CD4-positive, alpha-beta T cell treated with Interleukin-4 for 4 hours (primary cell): ENCODE results near the gene STBD1.
"Not testable (repeated sequence)": the region's sequence is repeated elsewhere in the genome, so short reads cannot be mapped to it uniquely, and the experiment has no call there.

ENCODE experiments used
- DNase-seq: peaks from one replicate; pipeline ENCODE4 v3.0.0-alpha.2; 2020

The STBD1 gene

GRCh38 chr4:76305971-76306881 is at the start of gene STBD1:
STBD1 (plus strand) TSS chr4:76306733; CDS start chr4:76306770, 37 bp downstream.
- no peak for DNase-seq

- DNase-seq = no peak
Measured at GRCh38 chr4:76256968-76257367, 49.6 kb upstream of the STBD1 start.

- no peak for DNase-seq
Measured at GRCh38 chr4:76257824-76258223, 48.7 kb upstream of the STBD1 start.

GRCh38 chr4:76260571-76260970 is 46.0 kb upstream of the STBD1 start:
- DNase-seq = no peak

- no peak for DNase-seq
Measured at GRCh38 chr4:76265631-76266218, 40.8 kb upstream of the STBD1 start.

GRCh38 chr4:76266627-76267026 is 39.9 kb upstream of the STBD1 start:
- DNase-seq = no peak

- no peak for DNase-seq
Measured at GRCh38 chr4:76267811-76268210, 38.7 kb upstream of the STBD1 start.

- DNase-seq = no peak
Measured at GRCh38 chr4:76270244-76271175, 36.0 kb upstream of the STBD1 start.

GRCh38 chr4:76271248-76271647 is 35.3 kb upstream of the STBD1 start:
- no peak for DNase-seq

- no peak for DNase-seq
Measured at GRCh38 chr4:76272073-76272472, 34.5 kb upstream of the STBD1 start.

GRCh38 chr4:76272582-76272981 is 34.0 kb upstream of the STBD1 start:
- no peak for DNase-seq

- no peak for DNase-seq
Measured at GRCh38 chr4:76272999-76273398, 33.5 kb upstream of the STBD1 start.

- DNase-seq = no peak
Measured at GRCh38 chr4:76275486-76276124, 30.9 kb upstream of the STBD1 start.

- DNase-seq = no peak
Measured at GRCh38 chr4:76276813-76277212, 29.7 kb upstream of the STBD1 start.

GRCh38 chr4:76277667-76278066 is 28.9 kb upstream of the STBD1 start:
- DNase-seq = no peak

GRCh38 chr4:76278583-76278982 is 27.9 kb upstream of the STBD1 start:
- no peak for DNase-seq

GRCh38 chr4:76279462-76279861 is 27.1 kb upstream of the STBD1 start:
- DNase-seq = peak; percentile 41

- DNase-seq = no peak
Measured at GRCh38 chr4:76280488-76281441, 25.8 kb upstream of the STBD1 start.

GRCh38 chr4:76281594-76281993 is 24.9 kb upstream of the STBD1 start:
- DNase-seq = not testable (repeated sequence)

GRCh38 chr4:76282941-76283689 is 23.4 kb upstream of the STBD1 start:
- no peak for DNase-seq

- no peak for DNase-seq
Measured at GRCh38 chr4:76283900-76284299, 22.6 kb upstream of the STBD1 start.
